ENCODE measurements around the gene AMIGO3.
A peak's percentile ranks its signal among the peaks of the same experiment; 100 is the strongest.

The AMIGO3 gene

GRCh38 chr3:49725906-49726681, 6.6 kb upstream of the AMIGO3 start:
- peak; percentile 41 for DNase-seq (ENCODE audit: low spot score)

DNA sequence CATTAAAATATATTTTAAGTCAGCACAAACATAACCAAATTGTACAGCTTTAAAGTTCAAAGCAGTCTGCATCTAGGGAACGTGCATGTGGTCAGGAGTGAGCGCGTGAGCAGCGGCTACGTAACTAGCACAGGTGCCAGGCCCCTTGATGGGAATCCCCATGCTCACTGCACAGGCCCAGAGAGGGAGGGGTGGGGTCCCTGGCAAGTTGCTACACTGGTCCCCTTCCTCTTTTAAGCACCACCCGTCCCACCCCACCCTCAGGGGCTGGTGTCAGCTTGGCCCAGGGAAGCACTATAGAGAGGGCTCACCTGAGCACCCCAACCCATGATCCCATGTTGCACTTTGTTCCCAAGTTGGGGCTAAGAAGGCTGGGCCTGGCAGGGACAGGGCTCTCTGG, 5.1 kb upstream of the AMIGO3 start:
- DNase-seq (ENCODE audit: low spot score), result peak; percentile 64

GRCh38 chr3:49723628-49724551, 4.4 kb upstream of the AMIGO3 start, which contains the start of gene GMPPB:
TSS of gene GMPPB (minus strand) at chr3:49723951. CDS start at chr3:49723726, 225 bp downstream.
- DNase-seq (ENCODE audit: low spot score), result peak; percentile 98

GRCh38 chr3:49723296-49723627, 3.8 kb upstream of the AMIGO3 start:
- DNase-seq (ENCODE audit: low spot score), result peak; percentile 68

GRCh38 chr3:49722896-49723295, 3.4 kb upstream of the AMIGO3 start:
- DNase-seq (ENCODE audit: low spot score), result no peak

DNA sequence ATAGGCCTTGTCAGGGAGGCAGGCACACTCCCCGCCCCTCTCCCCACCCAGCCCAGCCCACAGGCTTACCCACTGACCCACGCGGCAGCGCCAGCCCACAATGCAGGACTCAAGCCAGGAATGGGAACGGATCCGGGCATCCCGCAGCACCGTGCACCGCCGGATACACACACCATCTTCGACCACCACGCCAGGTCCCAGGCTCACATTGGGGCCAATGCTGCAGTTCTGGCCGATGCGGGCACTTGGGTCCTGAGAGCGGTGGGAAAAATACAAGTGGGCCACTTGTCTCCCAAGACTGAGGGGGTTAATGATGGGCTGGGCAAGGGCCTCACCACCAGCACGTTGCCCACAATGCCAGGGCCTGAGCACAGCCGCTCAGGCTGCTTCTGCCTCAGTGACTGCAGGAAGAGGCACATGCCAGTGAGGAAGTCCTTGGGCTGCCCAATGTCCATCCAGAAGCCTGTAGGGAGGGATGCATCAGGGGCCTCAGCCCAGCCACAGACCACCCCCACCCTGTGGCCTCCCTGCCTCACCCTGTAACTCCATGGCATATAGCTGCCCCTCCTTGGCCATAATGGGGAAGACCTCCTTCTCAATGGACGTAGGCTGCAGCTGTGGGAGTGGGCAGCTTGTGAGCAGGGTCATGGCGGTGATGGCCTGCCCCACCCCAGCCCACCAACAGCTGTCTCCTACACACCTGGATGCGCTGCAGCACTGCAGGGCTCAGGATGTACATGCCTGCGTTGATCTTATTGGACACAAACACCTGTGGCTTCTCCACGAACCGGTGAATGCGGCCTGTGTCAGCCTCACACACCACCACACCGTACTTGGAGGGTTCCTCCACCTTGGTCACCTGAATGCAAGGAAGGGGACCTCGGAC, 2.7 kb upstream of the AMIGO3 start:
- peak; percentile 61 for DNase-seq (ENCODE audit: low spot score)

- peak; percentile 57 for DNase-seq (ENCODE audit: low spot score)
These were observed 2.1 kb upstream of the AMIGO3 start for GRCh38 chr3:49721596-49721895.

DNA sequence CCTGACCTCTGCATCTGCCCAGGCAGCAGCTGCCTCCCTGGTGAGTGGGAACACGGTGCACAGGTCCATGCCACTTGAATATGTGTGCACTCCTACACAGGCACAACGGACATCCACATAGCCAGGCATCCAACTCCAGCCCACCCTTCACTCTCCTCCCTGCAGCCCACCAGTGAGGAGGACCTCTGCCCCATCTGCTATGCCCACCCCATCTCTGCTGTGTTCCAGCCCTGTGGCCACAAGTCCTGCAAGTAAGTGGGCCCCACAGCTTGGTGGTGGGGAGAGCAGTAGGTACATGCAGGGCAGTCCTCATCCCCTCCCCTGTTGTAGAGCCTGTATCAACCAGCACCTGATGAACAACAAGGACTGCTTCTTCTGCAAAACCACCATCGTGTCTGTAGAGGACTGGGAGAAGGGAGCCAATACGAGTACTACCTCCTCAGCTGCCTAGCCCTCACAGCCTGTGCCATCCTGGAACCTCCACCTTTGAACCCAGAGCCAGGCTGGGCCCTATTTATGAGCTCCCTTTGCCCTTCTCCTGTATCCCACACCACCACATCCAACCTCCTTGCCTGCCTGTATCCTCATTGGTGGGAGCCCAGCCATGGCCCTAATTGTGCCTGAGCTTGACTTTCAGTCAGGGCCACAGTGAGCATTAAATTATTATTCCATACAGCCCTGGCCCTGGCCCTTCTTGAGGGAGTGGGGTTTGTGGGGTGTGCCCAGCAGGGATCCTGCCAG, 1.5 kb upstream of the AMIGO3 start:
- DNase-seq (ENCODE audit: low spot score), result peak; percentile 64

- no peak for DNase-seq (ENCODE audit: low spot score)
These were observed 648 bp downstream of the AMIGO3 start for GRCh38 chr3:49718858-49719213.

- DNase-seq (ENCODE audit: low spot score), result peak; percentile 71
These were observed 1.3 kb downstream of the AMIGO3 start for GRCh38 chr3:49717959-49718857.

- DNase-seq (ENCODE audit: low spot score), result peak; percentile 63
These were observed 2.1 kb downstream of the AMIGO3 start for GRCh38 chr3:49717211-49717958.

DNA sequence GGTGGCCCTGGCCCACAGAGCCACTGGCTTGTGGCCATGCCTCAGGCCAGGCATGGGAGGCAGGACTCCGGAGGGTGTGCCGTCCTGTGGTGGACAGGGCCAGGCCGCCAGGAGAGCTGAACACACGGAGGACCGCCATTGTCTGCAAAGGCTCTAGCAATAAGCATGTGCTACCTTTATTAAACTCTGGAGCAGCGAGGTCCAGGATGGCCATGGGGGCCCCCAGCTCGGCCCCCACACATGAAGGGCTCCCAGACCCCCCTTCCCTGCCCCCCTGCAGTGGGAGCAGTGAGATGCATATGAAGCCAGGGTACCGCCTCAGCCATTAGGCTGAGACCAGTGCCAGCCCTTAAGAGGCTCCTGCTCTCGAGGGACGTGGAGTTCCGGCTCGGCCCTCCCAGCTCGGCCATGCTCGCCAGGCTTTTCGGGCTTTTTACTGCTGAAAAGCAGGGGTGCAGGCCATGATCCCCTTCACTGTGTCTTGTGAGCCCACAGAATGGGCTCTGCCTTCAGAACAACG, 2.7 kb downstream of the AMIGO3 start:
- DNase-seq (ENCODE audit: low spot score), result peak; percentile 63

GRCh38 chr3:49716169-49716568, 3.3 kb downstream of the AMIGO3 start:
- DNase-seq (ENCODE audit: low spot score), result no peak

DNA sequence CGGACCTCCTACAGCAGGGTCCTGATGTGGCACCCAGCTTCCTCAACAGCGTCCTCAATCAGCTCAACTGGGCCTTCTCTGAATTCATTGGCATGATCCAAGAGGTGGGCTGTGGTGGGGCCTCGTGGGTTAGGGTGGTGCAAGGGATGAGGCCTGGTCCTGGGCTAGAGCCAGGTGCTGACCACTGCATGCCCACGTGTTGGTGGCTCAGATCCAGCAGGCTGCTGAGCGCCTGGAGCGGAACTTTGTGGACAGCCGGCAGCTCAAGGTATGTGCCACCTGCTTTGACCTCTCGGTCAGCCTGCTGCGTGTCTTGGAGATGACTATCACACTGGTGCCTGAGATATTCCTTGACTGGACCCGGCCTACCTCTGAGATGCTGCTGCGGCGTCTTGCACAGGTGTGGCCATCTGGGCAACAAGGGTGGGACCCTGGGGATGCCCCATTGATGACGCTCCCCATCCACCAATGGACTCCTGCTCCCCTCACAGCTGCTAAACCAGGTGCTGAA, 3.8 kb downstream of the AMIGO3 start:
- DNase-seq (ENCODE audit: low spot score), result peak; percentile 55

DNA sequence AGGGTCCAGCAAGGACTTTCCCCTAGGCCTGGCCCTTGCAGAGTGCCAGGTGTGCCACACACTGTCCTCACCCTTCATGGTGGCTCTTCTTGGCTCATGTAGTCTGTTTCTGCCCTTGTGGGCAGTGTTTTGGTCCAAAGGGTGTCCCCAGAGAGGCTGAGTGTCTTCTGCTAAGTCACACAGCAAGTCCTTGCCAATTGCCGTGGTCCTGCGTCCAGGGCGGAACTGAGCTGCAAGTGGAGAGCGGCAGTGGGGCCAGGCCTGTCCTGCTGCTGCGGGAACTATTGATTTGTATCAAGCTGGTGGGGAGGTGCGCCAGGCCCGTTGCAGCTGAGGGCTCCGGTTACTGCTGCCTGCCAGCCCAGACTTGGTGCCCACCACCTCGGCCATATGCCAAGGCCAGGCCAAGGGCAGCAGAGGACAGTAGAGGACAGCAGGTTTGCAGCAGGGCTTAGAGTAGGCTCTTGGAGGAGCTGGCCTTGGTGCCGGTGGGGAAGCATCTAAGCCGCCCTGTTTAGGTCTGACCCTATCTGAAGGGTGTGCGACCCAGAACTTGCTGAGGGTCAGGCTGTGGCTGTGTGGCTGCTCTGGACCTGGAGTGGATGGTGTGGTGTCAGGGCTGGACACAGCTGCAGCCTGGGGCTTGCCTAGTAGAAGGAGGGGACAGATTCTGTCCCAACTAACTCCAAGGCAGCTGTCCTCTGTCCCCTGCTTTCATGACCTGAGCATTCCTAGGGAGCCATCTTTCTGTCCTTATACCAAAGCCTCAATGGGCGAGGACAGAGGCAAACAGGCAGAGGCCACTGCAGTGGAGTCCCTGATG, 4.5 kb downstream of the AMIGO3 start:
- DNase-seq (ENCODE audit: low spot score), result peak; percentile 41

- DNase-seq (ENCODE audit: low spot score), result no peak
These were observed 6.0 kb downstream of the AMIGO3 start for GRCh38 chr3:49713336-49714105.

DNA sequence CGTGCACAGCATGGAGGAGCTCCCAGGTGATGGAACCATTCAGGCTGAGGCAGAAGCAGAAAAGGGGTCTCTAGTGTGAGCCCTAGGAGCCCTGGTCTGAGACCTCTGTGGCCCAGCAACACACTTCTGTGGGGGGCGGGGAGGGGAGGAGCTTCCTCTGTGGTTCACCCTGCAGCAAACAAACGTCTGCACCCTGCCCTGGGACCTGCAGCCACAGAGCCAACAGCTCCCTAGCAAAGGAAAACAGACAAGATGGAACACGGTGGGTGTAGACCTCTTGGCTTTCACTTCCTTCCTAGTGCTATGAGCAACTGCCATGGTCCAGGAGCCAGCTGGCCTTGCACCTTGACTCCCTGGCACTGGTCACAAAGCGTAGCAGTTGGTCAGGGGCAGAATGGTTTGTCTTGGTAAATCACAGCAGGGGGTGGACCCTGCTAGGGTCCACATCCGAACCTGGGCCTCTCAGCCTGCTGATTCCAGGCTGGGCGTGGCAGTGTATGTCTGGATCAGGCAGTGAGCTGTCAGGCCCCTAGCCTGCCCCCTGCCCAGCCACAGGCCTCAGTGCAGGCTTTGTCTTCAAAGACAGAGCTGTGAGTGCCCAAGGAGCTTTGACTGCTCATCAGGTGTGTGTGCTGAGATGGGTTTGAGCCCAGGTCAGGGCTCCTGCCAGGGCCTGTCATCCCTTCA, 6.7 kb downstream of the AMIGO3 start:
- DNase-seq (ENCODE audit: low spot score), result peak; percentile 56

Measured in left forelimb (tissue), 1 donor.